Ovary (tissue), 3 donors: ENCODE measurements around the gene CHD9NB.

Source experiments
- POLR2A ChIP-seq: fragments of 450-650 bp; IDR thresholded peaks from one replicate; pipeline ENCODE4 v1.6.1; 2017; ENCODE audit warnings: antibody characterized with exemption, mild to moderate bottlenecking, moderate library complexity
- TF ChIP-seq, protein P1 (sequence below), 3 donors: fragments of 450-650 bp in 2 of 3; fragments of 200-600 bp in 1 of 3; IDR thresholded peaks; one replicate each; pipeline versions ENCODE4 v1.5.1 to v1.8.0; 2016 to 2022; ENCODE audit warnings: antibody characterized with exemption in 3 of 3, mild to moderate bottlenecking in 1 of 3
- donor health status: DM: no; HTN: no; CAD: no.

DNA sequence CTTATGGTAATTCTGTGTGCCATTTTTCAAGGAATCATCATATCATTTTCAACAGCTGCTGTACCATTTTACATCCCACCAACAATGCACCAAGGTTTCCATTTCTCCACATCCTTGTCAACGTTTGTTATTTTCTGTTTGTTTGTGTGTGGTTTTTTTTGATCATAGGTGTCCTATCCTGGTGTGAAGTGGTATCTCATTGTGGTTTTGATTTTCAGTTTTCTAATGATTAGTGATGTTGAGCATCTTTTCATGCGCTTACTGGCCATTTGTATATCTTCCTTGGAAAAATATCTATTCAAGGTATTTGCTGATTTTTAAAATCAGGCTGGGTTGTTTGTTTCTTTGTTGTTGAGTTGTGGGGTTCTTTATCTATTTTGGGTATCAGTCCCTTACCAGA, 17.1 kb upstream of the CHD9NB start:
- TF ChIP-seq, protein P1, sequence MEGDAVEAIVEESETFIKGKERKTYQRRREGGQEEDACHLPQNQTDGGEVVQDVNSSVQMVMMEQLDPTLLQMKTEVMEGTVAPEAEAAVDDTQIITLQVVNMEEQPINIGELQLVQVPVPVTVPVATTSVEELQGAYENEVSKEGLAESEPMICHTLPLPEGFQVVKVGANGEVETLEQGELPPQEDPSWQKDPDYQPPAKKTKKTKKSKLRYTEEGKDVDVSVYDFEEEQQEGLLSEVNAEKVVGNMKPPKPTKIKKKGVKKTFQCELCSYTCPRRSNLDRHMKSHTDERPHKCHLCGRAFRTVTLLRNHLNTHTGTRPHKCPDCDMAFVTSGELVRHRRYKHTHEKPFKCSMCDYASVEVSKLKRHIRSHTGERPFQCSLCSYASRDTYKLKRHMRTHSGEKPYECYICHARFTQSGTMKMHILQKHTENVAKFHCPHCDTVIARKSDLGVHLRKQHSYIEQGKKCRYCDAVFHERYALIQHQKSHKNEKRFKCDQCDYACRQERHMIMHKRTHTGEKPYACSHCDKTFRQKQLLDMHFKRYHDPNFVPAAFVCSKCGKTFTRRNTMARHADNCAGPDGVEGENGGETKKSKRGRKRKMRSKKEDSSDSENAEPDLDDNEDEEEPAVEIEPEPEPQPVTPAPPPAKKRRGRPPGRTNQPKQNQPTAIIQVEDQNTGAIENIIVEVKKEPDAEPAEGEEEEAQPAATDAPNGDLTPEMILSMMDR (IDR thresholded peaks at IDR 0.05), result no peak
- TF ChIP-seq POLR2A, result no peak
